CD4-positive, alpha-beta T cell treated with Interferon gamma for 1 hour (primary cell): ENCODE data around the gene RERE.
"Not testable (repeated sequence)": the region's sequence is repeated elsewhere in the genome, so short reads cannot be mapped to it uniquely, and the experiment has no call there.

Experiments
- DNase-seq: peaks from one replicate; pipeline ENCODE4 v3.0.0-alpha.2; 2020

The RERE gene

GRCh38 chr1:8390707-8391106 is 426.7 kb downstream of the RERE start:
- no peak for DNase-seq

- DNase-seq: no peak
These were observed 427.4 kb downstream of the RERE start for GRCh38 chr1:8389958-8390535.

GRCh38 chr1:8388732-8389562 is 428.5 kb downstream of the RERE start:
- DNase-seq: no peak

- DNase-seq: no peak
These were observed 431.2 kb downstream of the RERE start for GRCh38 chr1:8386247-8386646.

- DNase-seq: no peak
These were observed 432.9 kb downstream of the RERE start for GRCh38 chr1:8384577-8384976.

GRCh38 chr1:8384088-8384487 is 433.4 kb downstream of the RERE start:
- DNase-seq: no peak

- no peak for DNase-seq
These were observed 434.6 kb downstream of the RERE start for GRCh38 chr1:8382608-8383505.

- no peak for DNase-seq
These were observed 435.4 kb downstream of the RERE start for GRCh38 chr1:8382051-8382505.

GRCh38 chr1:8381618-8382017 is 435.8 kb downstream of the RERE start:
- DNase-seq: no peak

- not testable (repeated sequence) for DNase-seq
These were observed 437.1 kb downstream of the RERE start for GRCh38 chr1:8380310-8380709.

- DNase-seq: no peak
These were observed 437.8 kb downstream of the RERE start for GRCh38 chr1:8379513-8380186.

GRCh38 chr1:8378981-8379470 is 438.4 kb downstream of the RERE start:
- DNase-seq: no peak

- DNase-seq: no peak
These were observed 439.3 kb downstream of the RERE start for GRCh38 chr1:8378178-8378577.

GRCh38 chr1:8377271-8377981 is 440.0 kb downstream of the RERE start:
- DNase-seq: no peak

- no peak for DNase-seq
These were observed 441.0 kb downstream of the RERE start for GRCh38 chr1:8376358-8376840.

GRCh38 chr1:8374812-8375211 is 442.6 kb downstream of the RERE start:
- no peak for DNase-seq

GRCh38 chr1:8374356-8374755 is 443.1 kb downstream of the RERE start:
- no peak for DNase-seq

GRCh38 chr1:8373581-8374241 is 443.7 kb downstream of the RERE start:
- no peak for DNase-seq

GRCh38 chr1:8373125-8373524 is 444.3 kb downstream of the RERE start:
- no peak for DNase-seq

- no peak for DNase-seq
These were observed 446.0 kb downstream of the RERE start for GRCh38 chr1:8371372-8371991.

GRCh38 chr1:8370905-8371315 is 446.5 kb downstream of the RERE start:
- no peak for DNase-seq
